Hematopoietic multipotent progenitor cell treated with erythropoietin and hydrocortisone succinate and interleukin-3 and kit ligand, for 8 days (in vitro differentiated cells): Measurements from ENCODE around the gene CCDC97.
"Not testable (repeated sequence)": the region's sequence is repeated elsewhere in the genome, so short reads cannot be mapped to it uniquely, and the experiment has no call there.

Experiments used
- DNase-seq: peaks from one replicate; pipeline ENCODE4 v3.0.0-alpha.2; 2015

CCDC97 gene

DNA sequence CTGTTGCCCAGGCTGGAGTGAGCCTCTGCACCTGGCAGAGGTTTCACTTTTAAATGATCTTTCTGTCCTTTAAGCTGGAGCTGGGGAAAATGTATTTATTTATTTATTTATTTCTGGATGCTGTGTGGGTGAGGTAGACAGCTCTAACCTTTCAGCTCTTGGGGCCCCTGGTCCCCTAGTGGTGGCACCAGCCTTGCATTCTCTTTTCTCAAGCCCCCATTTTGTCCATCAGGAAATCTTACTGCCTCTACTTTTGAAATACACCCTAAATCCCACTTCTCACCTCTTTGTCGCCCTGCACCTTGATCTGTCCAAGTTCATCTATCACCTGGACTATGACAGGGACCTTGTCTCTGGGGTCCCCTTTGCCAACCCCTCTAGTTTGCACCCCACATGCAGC lies 56.1 kb downstream of the CCDC97 start:
- DNase-seq, result peak; percentile 71

- peak; percentile 80 for DNase-seq
Measured at GRCh38 chr19:41367848-41368301, 57.9 kb downstream of the CCDC97 start.

DNA sequence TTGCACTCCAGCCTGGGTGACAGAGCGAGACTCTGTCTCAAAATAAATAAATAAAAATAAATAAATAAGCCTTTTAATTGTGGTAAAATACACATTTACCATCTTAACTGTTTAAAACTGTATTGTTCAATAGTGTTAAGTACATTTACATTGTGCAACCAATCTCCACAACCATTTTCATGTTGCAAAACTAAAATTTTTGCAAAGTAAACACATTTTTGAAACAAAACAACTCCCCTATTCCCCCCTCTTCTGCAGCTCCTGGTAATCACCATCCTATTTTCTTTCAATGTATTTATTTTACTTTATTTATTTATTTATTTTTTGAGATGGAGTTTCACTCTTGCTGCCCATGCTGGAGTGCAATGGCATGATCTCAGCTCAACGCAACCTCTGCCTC lies 59.8 kb downstream of the CCDC97 start:
- no peak for DNase-seq

DNA sequence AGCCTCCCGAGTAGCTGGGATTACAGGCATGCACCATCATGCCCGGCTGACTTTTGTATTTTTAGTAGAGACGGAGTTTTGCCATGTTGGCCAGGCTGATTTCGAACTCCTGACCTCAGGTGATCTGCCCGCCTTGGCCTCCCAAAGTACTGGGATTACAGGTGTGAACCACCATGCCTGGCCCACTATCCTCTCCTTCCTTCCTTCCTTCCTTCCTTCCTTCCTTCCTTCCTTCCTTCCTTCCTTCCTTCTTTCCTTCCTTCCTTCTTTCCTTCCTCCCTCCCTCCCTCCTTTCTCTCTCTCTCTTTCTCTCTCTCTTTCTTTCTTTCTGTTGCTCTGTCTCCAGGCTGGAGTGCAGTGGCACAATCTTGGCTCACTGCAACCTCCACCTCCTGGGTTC lies 61.1 kb downstream of the CCDC97 start:
- DNase-seq, result not testable (repeated sequence)

DNA sequence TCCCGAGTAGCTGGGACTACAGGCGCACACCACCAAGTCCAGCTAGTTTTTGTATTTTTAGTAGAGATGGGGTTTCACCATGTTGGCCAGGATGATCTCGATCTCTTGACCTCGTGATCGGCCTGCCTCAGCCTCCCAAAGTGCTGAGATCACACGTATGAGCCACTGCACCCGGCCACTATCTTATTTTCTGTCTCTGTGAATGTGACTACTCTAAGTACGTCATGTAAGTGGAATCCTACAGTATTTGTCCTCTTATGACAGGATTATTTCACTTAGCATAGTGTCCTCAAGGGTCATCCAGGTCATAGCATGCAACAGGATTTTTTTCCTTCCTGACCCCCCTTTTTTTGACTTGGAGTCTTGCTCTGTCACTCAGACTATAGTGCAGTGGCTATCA lies 61.6 kb downstream of the CCDC97 start:
- no peak for DNase-seq

DNA sequence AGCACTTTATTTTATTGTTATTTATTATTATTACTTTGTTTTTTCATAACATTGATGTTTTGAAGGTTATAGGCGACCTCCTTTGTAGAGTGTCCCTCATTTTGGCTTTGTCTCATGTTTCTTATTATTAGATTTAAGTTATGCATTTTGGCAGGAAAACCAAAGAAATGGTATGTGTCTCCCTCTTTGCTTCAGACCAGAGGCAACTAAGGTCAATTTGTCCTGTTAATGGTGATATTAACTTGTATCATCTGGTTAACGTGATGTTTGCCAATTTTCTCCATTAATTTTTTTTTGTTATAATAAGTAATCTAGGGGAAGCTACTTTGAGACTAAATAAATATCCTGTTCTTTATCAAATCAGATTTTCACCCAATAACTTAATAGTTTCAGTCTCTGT lies 62.5 kb downstream of the CCDC97 start:
- no peak for DNase-seq

GRCh38 chr19:41373993-41374392 lies 64.0 kb downstream of the CCDC97 start:
- DNase-seq, result no peak
